ENCODE data around the gene CD200.

- TF ChIP-seq CTCF (conservative IDR thresholded peaks at IDR 0.05; ENCODE audit: low read depth in 2 of 2) (no peak), EZH2 (IDR thresholded peaks at IDR 0.05; ENCODE audit: low read depth, unreplicated experiment) (no peak), REST (IDR thresholded peaks at IDR 0.05; ENCODE audit: unreplicated experiment) (no peak), JUNB (IDR thresholded peaks at IDR 0.05; ENCODE audit: unreplicated experiment) (no peak), EZH2phosphoT487 (IDR thresholded peaks at IDR 0.05; ENCODE audit: unreplicated experiment) (no peak), NANOG (IDR thresholded peaks at IDR 0.05; ENCODE audit: borderline replicate concordance) (no peak), ZNF114 (CRISPR knock-in tag; IDR thresholded peaks at IDR 0.05) (no peak), POLR2AphosphoS5 (IDR thresholded peaks at IDR 0.05; ENCODE audit: low read depth) (no peak), ZNF331 (CRISPR knock-in tag; IDR thresholded peaks at IDR 0.05; ENCODE audit: low read depth) (no peak), CREB1 (CRISPR knock-in tag; IDR thresholded peaks at IDR 0.05; ENCODE audit: low read depth) (no peak)
Measured at GRCh38 chr3:112331851-112332250, 1.1 kb upstream of the CD200 start.
